Gastrocnemius medialis (tissue), 4 donors: ENCODE measurements around the gene CSGALNACT2. TPM values are rescaled to one million over a fixed set of nuclear protein-coding genes. Genes with fewer than 3 reads are reported as not detected.
"Not testable (repeated sequence)": the region's sequence is repeated elsewhere in the genome, so short reads cannot be mapped to it uniquely, and the experiment has no call there.

ENCODE experiments used
- ATAC-seq, 2 donors: fragments of 150-250 bp; one replicate each; pipeline ENCODE4 v1.9.1; 2016
- DNase-seq, 2 donors: peaks; one replicate each; pipeline ENCODE4 v3.0.0-alpha.2; 2019
- H3K27ac ChIP-seq, 4 donors: fragments of 200-600 bp; sonication (generic); 1 replicate in 1 of 4; 2 replicates in 3 of 4; pipeline ENCODE4 v1.5.1; 2016 to 2018; ENCODE audit warnings: mild to moderate bottlenecking in 2 of 4, moderate library complexity in 1 of 4
- H3K27me3 ChIP-seq, 3 donors: fragments of 200-600 bp; sonication (generic) in 2 of 3; 1 replicate in 1 of 3; 2 replicates in 2 of 3; pipeline versions ENCODE4 v1.5.1 to v1.6.0; 2016 to 2019; ENCODE audit warnings: mild to moderate bottlenecking in 1 of 3, moderate library complexity in 1 of 3
- H3K36me3 ChIP-seq, 2 donors: fragments of 200-600 bp; sonication (generic) in 1 of 2; one replicate each; pipeline ENCODE4 v1.5.1; 2017 to 2018
- H3K4me1 ChIP-seq, 2 donors: fragments of 200-600 bp; sonication (generic) in 1 of 2; one replicate each; pipeline ENCODE4 v1.5.1; 2016 to 2017; ENCODE audit warnings: mild to moderate bottlenecking in 2 of 2
- H3K4me3 ChIP-seq, 4 donors: fragments of 200-600 bp; sonication (generic) in 3 of 4; 1 replicate in 1 of 4; 2 replicates in 3 of 4; pipeline ENCODE4 v1.5.1; 2016 to 2019; ENCODE audit warnings: mild to moderate bottlenecking in 2 of 4
- H3K9me3 ChIP-seq, 3 donors: fragments of 200-600 bp; sonication (generic) in 2 of 3; 1 replicate in 1 of 3; 2 replicates in 2 of 3; pipeline ENCODE4 v1.5.1; 2016 to 2019
- POLR2A ChIP-seq, 2 donors: fragments of 450-650 bp; IDR thresholded peaks; one replicate each; pipeline ENCODE4 v1.6.1; 2017; ENCODE audit warnings: antibody characterized with exemption in 2 of 2, mild to moderate bottlenecking in 2 of 2, moderate library complexity in 2 of 2
- in situ Hi-C, 4 donors: fragments of 200-750 bp; cut with MboI; loops; one replicate each; pipeline versions ENCODE4 v1.15.0 to v1.8.0; 2017; ENCODE audit warnings: low sequenced_read_pairs in 4 of 4
- intact Hi-C: fragments of 100-400 bp; cut with DNase I; formaldehyde crosslinking; loops from one replicate; pipeline ENCODE4 v1.15.1; 2023; ENCODE audit warnings: low total_unique reads
- total RNA-seq, 4 donors: library from RNA; depleted of rRNA; stranded (reverse); fragments of >200 nt; gene quantifications; one replicate each; pipeline versions ENCODE4 v1.1.0 to v1.2.3, GENCODE V29; 2016
- TF ChIP-seq, protein P1 (sequence below), 5 experiments: fragments of 450-650 bp in 3 of 5; fragments of 200-600 bp in 2 of 5; sonication (generic) in 2 of 5; IDR thresholded peaks in 4 of 5; conservative IDR thresholded peaks in 1 of 5; 1 replicate in 4 of 5; 2 replicates in 1 of 5; pipeline ENCODE4 v1.5.1; 2016 to 2019; ENCODE audit warnings: antibody characterized with exemption in 5 of 5, mild to moderate bottlenecking in 3 of 5, moderate library complexity in 3 of 5

The CSGALNACT2 gene
- total RNA-seq, 4 donors from 2014 or later = 12.3 to 17.3 (median 14.1) TPM

DNA sequence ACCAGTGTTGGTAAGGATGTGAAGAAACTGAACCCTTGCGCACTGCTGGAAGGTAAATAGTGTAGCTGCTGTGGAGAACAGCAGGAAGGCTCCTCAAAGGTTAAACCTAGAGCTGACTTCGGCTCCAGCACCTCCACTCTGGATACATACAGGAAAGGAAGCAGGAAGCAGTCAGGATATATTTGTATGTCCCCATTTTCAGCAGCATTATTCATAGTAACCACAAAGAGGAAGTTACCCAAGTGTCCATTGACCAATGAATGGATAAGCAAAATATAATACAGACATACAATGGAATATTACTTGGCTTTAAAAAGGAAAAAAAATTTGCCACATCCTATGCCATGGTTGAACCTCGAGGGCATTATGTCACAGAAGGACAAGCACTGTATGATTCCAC is 46.4 kb upstream of the CSGALNACT2 start:
- TF ChIP-seq, protein P1, sequence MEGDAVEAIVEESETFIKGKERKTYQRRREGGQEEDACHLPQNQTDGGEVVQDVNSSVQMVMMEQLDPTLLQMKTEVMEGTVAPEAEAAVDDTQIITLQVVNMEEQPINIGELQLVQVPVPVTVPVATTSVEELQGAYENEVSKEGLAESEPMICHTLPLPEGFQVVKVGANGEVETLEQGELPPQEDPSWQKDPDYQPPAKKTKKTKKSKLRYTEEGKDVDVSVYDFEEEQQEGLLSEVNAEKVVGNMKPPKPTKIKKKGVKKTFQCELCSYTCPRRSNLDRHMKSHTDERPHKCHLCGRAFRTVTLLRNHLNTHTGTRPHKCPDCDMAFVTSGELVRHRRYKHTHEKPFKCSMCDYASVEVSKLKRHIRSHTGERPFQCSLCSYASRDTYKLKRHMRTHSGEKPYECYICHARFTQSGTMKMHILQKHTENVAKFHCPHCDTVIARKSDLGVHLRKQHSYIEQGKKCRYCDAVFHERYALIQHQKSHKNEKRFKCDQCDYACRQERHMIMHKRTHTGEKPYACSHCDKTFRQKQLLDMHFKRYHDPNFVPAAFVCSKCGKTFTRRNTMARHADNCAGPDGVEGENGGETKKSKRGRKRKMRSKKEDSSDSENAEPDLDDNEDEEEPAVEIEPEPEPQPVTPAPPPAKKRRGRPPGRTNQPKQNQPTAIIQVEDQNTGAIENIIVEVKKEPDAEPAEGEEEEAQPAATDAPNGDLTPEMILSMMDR (IDR thresholded peaks at IDR 0.05 in 4 of 5, conservative IDR thresholded peaks at IDR 0.05 in 1 of 5) = no peak
- no peak for TF ChIP-seq POLR2A (IDR thresholded peaks at IDR 0.05)
- Histone ChIP-seq H3K9me3 (no peaks in the 10 kb centered on the region), H3K4me1 (no peaks in the 10 kb centered on the region), H3K4me3 (no peak overlapping the region), H3K27ac (no peak overlapping the region), H3K36me3 (no peaks in the 10 kb centered on the region), H3K27me3 (no peaks in the 10 kb centered on the region)
- in situ Hi-C loops = loop anchor here in 2 of 4 donors (10.0 kb wide), 1 partner anchor 217 kb away; no protein-coding TSS in a partner anchor
- intact Hi-C loops = no loop called here
- no peak for ATAC-seq
- DNase-seq = no peak

DNA sequence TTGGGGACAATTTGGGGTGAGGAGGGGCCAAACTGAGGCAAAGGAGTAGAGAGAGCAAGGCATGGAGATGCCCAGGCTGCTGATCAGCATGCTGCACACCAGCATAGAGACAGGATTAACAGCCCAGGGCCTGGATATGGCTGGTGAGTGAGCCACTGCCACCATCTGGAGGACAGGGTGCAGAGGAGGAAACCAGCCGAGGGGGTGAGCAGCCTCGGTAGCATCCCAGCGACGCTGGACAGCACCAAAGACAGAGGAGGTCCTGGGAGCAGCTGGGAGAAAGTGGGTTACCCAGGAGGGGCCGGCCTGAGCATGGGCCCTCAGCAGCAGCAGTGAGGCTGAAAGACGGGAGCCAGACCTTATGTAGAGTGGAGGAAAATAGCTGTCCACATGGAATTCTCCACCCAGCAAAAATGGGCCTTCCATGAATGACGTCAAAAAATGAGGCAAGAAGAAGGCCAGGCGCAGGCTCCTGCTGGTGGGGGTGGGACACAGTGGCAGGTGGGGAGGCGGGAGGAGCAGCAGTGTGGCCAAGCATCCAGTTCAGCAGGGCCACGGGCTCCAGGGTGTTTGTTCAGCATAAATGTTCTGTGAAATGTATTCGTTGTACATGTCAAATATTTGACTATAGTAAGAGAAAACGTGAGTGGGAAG is 44.7 kb upstream of the CSGALNACT2 start:
- no peak overlapping the region for H3K4me3 ChIP-seq
- no peaks in the 10 kb centered on the region for H3K9me3 ChIP-seq
- H3K27me3 ChIP-seq = no peaks in the 10 kb centered on the region
- ATAC-seq (no peak), DNase-seq (no peak)
- in situ Hi-C loops (loop anchor here in 2 of 4 donors (10.0 kb wide), 1 partner anchor 219 kb away; no protein-coding TSS in a partner anchor), intact Hi-C loops (no loop called here)
- no peaks in the 10 kb centered on the region for H3K36me3 ChIP-seq
- H3K27ac ChIP-seq = no peak overlapping the region
- TF ChIP-seq, protein P1 (IDR thresholded peaks at IDR 0.05 in 4 of 5, conservative IDR thresholded peaks at IDR 0.05 in 1 of 5) = no peak
- TF ChIP-seq POLR2A (IDR thresholded peaks at IDR 0.05) = no peak
- H3K4me1 ChIP-seq = no peaks in the 10 kb centered on the region

DNA sequence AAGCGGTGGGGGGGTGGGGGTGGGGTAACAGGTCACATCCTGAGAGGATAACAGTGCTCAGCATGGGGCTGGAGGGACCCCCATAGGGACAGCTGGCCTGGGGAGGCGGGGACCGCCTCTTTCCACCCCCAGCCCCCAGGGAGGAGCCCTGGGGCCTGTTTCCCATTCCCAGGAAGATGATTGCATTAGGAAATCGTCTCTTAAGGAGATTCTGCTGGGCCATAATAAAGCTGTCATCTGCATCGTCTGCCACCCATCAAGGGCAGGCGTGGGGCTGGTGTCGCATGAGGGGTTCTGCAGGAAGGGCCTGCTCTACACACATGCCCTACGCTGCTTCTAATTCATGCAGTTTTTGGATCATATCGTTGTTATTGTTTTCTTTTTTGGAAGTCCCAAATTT is 44.2 kb upstream of the CSGALNACT2 start:
- no peaks in the 10 kb centered on the region for H3K36me3 ChIP-seq
- ATAC-seq = no peak
- no peak overlapping the region for H3K27ac ChIP-seq
- H3K4me3 ChIP-seq = no peak overlapping the region
- intact Hi-C loops = no loop called here
- H3K27me3 ChIP-seq = no peaks in the 10 kb centered on the region
- in situ Hi-C loops = loop anchor here in 2 of 4 donors (10.0 kb wide), 1 partner anchor 219 kb away; no protein-coding TSS in a partner anchor
- no peak for DNase-seq
- TF ChIP-seq, protein P1 (IDR thresholded peaks at IDR 0.05 in 4 of 5, conservative IDR thresholded peaks at IDR 0.05 in 1 of 5) = no peak
- TF ChIP-seq POLR2A (IDR thresholded peaks at IDR 0.05) = no peak
- no peaks in the 10 kb centered on the region for H3K9me3 ChIP-seq
- H3K4me1 ChIP-seq = no peaks in the 10 kb centered on the region

DNA sequence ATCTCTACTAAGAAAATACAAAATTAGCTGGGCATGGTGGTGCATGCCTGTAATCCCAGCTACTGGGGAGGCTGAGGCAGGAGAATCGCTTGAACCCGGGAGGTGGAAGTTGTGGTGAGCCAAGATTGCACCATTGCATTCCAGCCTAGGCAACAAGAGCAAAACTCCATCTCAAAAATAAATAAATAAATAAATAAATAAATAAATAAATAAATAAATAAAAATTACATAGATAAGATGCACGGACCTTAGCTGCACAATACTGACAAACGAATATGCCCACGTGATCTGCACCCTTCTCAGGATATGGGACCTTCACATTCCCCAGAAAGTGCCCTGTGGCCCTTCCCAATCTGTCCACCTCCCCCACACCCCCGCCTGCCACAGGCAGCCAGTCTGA is 38.9 kb upstream of the CSGALNACT2 start:
- H3K27me3 ChIP-seq, H3K4me3 ChIP-seq, ATAC-seq, DNase-seq, H3K9me3 ChIP-seq, H3K4me1 ChIP-seq, intact Hi-C loops, H3K27ac ChIP-seq, H3K36me3 ChIP-seq: not testable (repeated sequence)
- in situ Hi-C loops = loop anchor here in 2 of 4 donors (10.0 kb wide), 1 partner anchor 225 kb away; no protein-coding TSS in a partner anchor

DNA sequence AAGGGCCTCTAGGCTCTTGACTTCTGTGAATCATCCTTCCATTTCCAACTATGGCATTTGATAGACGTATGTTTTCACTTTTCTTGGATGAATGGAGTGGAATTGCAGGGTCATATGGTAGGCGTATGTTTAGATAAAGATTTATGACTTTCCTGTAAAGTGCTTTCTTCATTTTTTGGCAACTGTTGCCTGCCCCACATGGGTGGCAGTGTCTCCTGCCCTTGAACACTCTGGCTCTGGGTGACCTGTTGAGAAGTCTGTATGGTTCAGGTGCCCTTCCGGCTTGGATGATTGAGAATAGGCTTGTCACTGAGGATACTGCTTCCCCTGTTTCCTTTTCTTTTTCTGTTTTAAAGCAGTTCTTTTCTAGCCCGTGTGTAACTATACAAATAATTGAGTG is 38.3 kb upstream of the CSGALNACT2 start:
- intact Hi-C loops = no loop called here
- Histone ChIP-seq H3K27me3 (no peaks in the 10 kb centered on the region), H3K36me3 (no peaks in the 10 kb centered on the region), H3K4me1 (peaks cover 0 to 2% of the 10 kb centered on the region in 2 donors), H3K27ac (no peak overlapping the region), H3K4me3 (no peak overlapping the region), H3K9me3 (no peaks in the 10 kb centered on the region)
- in situ Hi-C loops = loop anchor here (10.0 to 25.0 kb wide), 3 partner anchors 225 to 338 kb away; no protein-coding TSS in a partner anchor
- DNase-seq = no peak
- no peak for TF ChIP-seq POLR2A (IDR thresholded peaks at IDR 0.05)
- TF ChIP-seq, protein P1 (IDR thresholded peaks at IDR 0.05 in 4 of 5, conservative IDR thresholded peaks at IDR 0.05 in 1 of 5) = no peak
- ATAC-seq = no peak
